K562 (cell line): ENCODE measurements around the gene ZNF467. TPM values are rescaled to one million over a fixed set of nuclear protein-coding genes. Genes with fewer than 3 reads are reported as not detected.

Source experiments
- DPF2 ChIP-seq: fragments of 450-650 bp; IDR thresholded peaks from 2 replicates; pipeline ENCODE4 v1.6.1; 2016
- IFI16 ChIP-seq: fragments of 250-450 bp; sonication (Bioruptor Pico); IDR thresholded peaks from 2 replicates; pipeline ENCODE4 v2.1.2; 2022; ENCODE audit warnings: mild to moderate bottlenecking, inconsistent platforms
- NRF1 ChIP-seq, 2 experiments: fragments of 450-650 bp; IDR thresholded peaks in 1 of 2; conservative IDR thresholded peaks in 1 of 2; 2 replicates each; pipeline ENCODE4 v1.6.1; 2014; ENCODE audit warnings: mild to moderate bottlenecking in 2 of 2
- RBM34 ChIP-seq: fragments of 200-400 bp; formaldehyde crosslinking; IDR thresholded peaks from 2 replicates; pipeline ENCODE4 v1.6.1; 2018; ENCODE audit warnings: low read length, borderline replicate concordance; ENCODE audit not compliant: insufficient read depth
- SIX5 ChIP-seq, 2 experiments: IDR thresholded peaks; 2 replicates each; pipeline ENCODE4 v1.6.1; 2011; ENCODE audit warnings: low read length in 2 of 2, borderline replicate concordance in 1 of 2, low read depth in 1 of 2, mild to moderate bottlenecking in 1 of 2, moderate library complexity in 1 of 2; ENCODE audit not compliant: insufficient read depth in 1 of 2
- SNRNP70 ChIP-seq: fragments of 200-400 bp; formaldehyde crosslinking; optimal IDR thresholded peaks from 2 replicates; pipeline ENCODE3; 2017; ENCODE audit warnings: low read depth, low read length
- TCF7L2 ChIP-seq: fragments of 150-350 bp; IDR thresholded peaks from 2 replicates; pipeline ENCODE4 v1.6.1; 2016; ENCODE audit warnings: low read depth, mild to moderate bottlenecking, low read length, moderate library complexity
- THRB ChIP-seq: fragments of 450-650 bp; formaldehyde crosslinking; conservative IDR thresholded peaks from 2 replicates; pipeline ENCODE4 v1.4.0; 2022; ENCODE audit warnings: mild to moderate bottlenecking, missing genetic modification characterization
- UBTF ChIP-seq, 2 experiments: IDR thresholded peaks; 2 replicates each; pipeline ENCODE4 v1.6.1; 2012; ENCODE audit warnings: improper control_type of control experiment in 2 of 2, low read depth in 2 of 2, low read length in 2 of 2, borderline replicate concordance in 1 of 2
- XRCC4 ChIP-seq: IDR thresholded peaks from one replicate; pipeline ENCODE4 v1.6.1; 2011; ENCODE audit not compliant: insufficient read depth, insufficient read length; ENCODE audit errors: extremely low read depth
- ZNF41 ChIP-seq: fragments of 250-450 bp; sonication (Bioruptor Pico); conservative IDR thresholded peaks from 2 replicates; pipeline ENCODE4 v1.4.0; 2020; ENCODE audit warnings: mild to moderate bottlenecking
- ZNF785 ChIP-seq: fragments of 250-450 bp; sonication (Bioruptor Pico); IDR thresholded peaks from 2 replicates; pipeline ENCODE4 v1.4.0; 2020; ENCODE audit warnings: mild to moderate bottlenecking
- polyA plus RNA-seq, 8 experiments: library from polyadenylated mRNA; depleted of rRNA in 4 of 8; stranded (reverse) in 5 of 8; unstranded in 3 of 8; fragments of >200 nt; fragmentation: Nextera tagmentation in 2 of 8; fragmentation: Illumina TruSeq in 1 of 8; extraction: Ambion mirVana in 2 of 8; extraction: Trizol in 1 of 8; gene quantifications; 2 replicates each; pipeline versions ENCODE4 v1.2.1 to v1.2.3, GENCODE V29; 2011 to 2014; ENCODE audit warnings: inconsistent platforms in 1 of 8, missing spikeins in 1 of 8
- total RNA-seq, 7 experiments: library from RNA; depleted of rRNA in 6 of 7; stranded (reverse); fragments of >200 nt in 6 of 7; fragmentation: Illumina TruSeq in 2 of 7; extraction: Trizol in 2 of 7; gene quantifications; 2 replicates each; pipeline versions ENCODE4 v1.2.1 to v1.2.3, GENCODE V29; 2011 to 2021; ENCODE audit warnings: low replicate concordance in 1 of 7
- TF ChIP-seq, protein P1 (sequence below): fragments of 450-650 bp; IDR thresholded peaks from 2 replicates; pipeline ENCODE4 v1.6.1; 2016; ENCODE audit warnings: low read depth
- TF ChIP-seq, protein P2 (sequence below): fragments of 200-800 bp; sonication (Bioruptor generic); IDR thresholded peaks from 2 replicates; pipeline ENCODE4 v1.6.1; 2017; ENCODE audit warnings: missing genetic modification characterization, missing compliant biosample characterization

ZNF467 gene
- total and polyA plus RNA-seq, 9 of the 15 experiments (the other 6 are each of a cell fraction or from before 2014, with no cell fraction given), result 0.32 to 14.2 (median 1.7) TPM

DNA sequence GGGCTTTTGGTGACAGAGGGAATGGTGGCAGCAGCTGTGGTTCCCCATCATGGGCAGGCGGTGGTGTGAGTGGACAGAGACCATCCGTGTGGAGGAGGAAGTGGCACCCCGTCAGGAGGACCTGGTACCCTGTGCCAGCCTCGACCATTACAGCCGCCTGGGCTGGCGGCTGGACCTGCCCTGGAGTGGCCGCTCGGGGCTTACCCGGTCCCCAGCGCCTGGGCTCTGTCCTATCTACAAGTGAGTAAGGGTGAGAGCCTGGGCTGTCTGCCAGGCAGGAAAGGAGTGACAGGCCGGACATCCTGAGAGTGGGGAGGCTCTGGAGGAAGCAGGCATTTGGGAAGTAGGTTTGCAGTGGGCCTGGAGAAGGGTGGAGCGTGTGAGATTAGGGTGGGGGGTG lies 2.9 kb upstream of the ZNF467 start (continued):
- TF ChIP-seq, protein P1, sequence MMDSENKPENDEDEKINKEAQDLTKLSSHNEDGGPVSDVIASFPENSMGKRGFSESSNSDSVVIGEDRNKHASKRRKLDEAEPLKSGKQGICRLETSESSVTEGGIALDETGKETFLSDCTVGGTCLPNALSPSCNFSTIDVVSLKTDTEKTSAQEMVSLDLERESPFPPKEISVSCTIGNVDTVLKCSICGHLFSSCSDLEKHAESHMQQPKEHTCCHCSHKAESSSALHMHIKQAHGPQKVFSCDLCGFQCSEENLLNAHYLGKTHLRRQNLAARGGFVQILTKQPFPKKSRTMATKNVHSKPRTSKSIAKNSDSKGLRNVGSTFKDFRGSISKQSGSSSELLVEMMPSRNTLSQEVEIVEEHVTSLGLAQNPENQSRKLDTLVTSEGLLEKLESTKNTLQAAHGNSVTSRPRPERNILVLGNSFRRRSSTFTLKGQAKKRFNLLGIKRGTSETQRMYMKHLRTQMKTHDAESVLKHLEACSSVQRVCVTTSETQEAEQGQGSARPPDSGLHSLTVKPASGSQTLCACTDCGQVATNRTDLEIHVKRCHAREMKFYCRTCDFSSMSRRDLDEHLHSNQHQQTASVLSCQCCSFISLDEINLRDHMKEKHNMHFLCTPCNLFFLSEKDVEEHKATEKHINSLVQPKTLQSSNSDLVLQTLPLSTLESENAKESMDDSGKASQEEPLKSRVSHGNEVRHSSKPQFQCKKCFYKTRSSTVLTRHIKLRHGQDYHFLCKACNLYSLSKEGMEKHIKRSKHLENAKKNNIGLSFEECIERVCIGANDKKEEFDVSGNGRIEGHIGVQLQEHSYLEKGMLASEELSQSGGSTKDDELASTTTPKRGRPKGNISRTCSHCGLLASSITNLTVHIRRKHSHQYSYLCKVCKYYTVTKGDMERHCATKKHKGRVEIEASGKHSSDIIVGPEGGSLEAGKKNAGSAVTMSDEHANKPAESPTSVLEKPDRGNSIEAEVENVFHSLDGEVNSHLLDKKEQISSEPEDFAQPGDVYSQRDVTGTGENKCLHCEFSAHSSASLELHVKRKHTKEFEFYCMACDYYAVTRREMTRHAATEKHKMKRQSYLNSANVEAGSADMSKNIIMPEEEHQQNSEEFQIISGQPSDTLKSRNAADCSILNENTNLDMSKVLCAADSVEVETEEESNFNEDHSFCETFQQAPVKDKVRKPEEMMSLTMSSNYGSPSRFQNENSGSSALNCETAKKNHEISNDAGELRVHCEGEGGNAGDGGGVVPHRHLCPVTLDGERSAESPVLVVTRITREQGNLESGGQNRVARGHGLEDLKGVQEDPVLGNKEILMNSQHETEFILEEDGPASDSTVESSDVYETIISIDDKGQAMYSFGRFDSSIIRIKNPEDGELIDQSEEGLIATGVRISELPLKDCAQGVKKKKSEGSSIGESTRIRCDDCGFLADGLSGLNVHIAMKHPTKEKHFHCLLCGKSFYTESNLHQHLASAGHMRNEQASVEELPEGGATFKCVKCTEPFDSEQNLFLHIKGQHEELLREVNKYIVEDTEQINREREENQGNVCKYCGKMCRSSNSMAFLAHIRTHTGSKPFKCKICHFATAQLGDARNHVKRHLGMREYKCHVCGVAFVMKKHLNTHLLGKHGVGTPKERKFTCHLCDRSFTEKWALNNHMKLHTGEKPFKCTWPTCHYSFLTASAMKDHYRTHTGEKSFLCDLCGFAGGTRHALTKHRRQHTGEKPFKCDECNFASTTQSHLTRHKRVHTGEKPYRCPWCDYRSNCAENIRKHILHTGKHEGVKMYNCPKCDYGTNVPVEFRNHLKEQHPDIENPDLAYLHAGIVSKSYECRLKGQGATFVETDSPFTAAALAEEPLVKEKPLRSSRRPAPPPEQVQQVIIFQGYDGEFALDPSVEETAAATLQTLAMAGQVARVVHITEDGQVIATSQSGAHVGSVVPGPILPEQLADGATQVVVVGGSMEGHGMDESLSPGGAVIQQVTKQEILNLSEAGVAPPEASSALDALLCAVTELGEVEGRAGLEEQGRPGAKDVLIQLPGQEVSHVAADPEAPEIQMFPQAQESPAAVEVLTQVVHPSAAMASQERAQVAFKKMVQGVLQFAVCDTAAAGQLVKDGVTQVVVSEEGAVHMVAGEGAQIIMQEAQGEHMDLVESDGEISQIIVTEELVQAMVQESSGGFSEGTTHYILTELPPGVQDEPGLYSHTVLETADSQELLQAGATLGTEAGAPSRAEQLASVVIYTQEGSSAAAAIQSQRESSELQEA, result no peak
- peak; percentile 14 to 23; a peak in 1 of 4 replicates for TF ChIP-seq NRF1 (conservative IDR thresholded peaks at IDR 0.05 in 1 of 2, IDR thresholded peaks at IDR 0.05 in 1 of 2)
- no peak for TF ChIP-seq SNRNP70
- no peak for TF ChIP-seq THRB
- peak in 1 of 2 experiments; percentile 77; a peak in 1 of 4 replicates for TF ChIP-seq UBTF (IDR thresholded peaks at IDR 0.05; ENCODE audit: borderline replicate concordance in 1 of 2, low read depth in 2 of 2, low read length in 2 of 2)
- no peak for TF ChIP-seq RBM34
- TF ChIP-seq DPF2, result 0 out of 2 replicates have a peak, but pooled peaks have one; percentile 29
- TF ChIP-seq XRCC4, result no peak
- no peak for TF ChIP-seq ZNF785
- no peak for TF ChIP-seq SIX5 (IDR thresholded peaks at IDR 0.05; ENCODE audit: borderline replicate concordance in 1 of 2, insufficient read depth in 1 of 2, low read depth in 1 of 2, low read length in 2 of 2)
- no peak for TF ChIP-seq TCF7L2
- TF ChIP-seq, protein P2, sequence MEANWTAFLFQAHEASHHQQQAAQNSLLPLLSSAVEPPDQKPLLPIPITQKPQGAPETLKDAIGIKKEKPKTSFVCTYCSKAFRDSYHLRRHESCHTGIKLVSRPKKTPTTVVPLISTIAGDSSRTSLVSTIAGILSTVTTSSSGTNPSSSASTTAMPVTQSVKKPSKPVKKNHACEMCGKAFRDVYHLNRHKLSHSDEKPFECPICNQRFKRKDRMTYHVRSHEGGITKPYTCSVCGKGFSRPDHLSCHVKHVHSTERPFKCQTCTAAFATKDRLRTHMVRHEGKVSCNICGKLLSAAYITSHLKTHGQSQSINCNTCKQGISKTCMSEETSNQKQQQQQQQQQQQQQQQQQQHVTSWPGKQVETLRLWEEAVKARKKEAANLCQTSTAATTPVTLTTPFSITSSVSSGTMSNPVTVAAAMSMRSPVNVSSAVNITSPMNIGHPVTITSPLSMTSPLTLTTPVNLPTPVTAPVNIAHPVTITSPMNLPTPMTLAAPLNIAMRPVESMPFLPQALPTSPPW, result peak; percentile 41; the same call in 1 of the 2 replicates
- TF ChIP-seq ZNF41 (CRISPR knock-in tag), result no peak
- no peak for TF ChIP-seq IFI16
